Measurements from ENCODE around the gene TRIO.
A peak's percentile ranks its signal among the peaks of the same experiment; 100 is the strongest.

TRIO gene

GRCh38 chr5:14407746-14408175 lies 264.6 kb downstream of the TRIO start:
- H3K36me3 ChIP-seq: peaks cover 99% of the 10 kb centered on the region
- H3K27ac ChIP-seq: no peak overlapping the region

GRCh38 chr5:14408969-14409586 lies 265.9 kb downstream of the TRIO start:
- H3K27ac ChIP-seq: no peak overlapping the region
- no peak overlapping the region for H3K9ac ChIP-seq

More at GRCh38 chr5:14407746-14408175, 264.6 kb downstream of the TRIO start:
- Histone ChIP-seq H3K9me3 (no peaks in the 10 kb centered on the region), H3K27me3 (no peaks in the 10 kb centered on the region), H3K4me1 (peaks cover 17% of the 10 kb centered on the region), H3K4me3 (no peak overlapping the region), H4K20me1 (peaks cover 16% of the 10 kb centered on the region; the same call in 1 of the 2 replicates), H3K4me2 (no peak overlapping the region), H3K9ac (no peak overlapping the region)
- no peak for TF ChIP-seq Cebpa-rat (IDR thresholded peaks at IDR 0.05)

DNA sequence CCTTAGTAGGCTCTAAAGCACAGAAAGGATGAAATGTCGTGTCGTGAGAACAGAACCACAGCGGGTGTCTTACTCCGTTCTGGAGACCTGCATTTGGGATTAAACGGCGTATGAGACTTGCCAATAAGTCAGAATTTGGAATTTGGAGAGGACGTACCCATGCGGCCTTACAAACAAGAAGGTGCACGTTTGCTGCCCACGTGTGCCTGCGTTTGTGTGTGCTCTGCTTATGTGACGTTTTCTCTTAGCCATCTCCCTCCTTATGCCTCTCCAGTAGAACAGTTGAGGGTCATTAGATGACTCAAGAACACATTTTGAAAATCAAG lies 266.9 kb downstream of the TRIO start:
- Histone ChIP-seq H3K4me3 (no peak overlapping the region), H3K9me3 (no peaks in the 10 kb centered on the region), H3K27me3 (no peaks in the 10 kb centered on the region), H3K9ac (no peak overlapping the region), H3K4me2 (no peak overlapping the region), H3K4me1 (peaks cover 39% of the 10 kb centered on the region), H3K36me3 (peaks cover 88% of the 10 kb centered on the region), H4K20me1 (peaks cover 20% of the 10 kb centered on the region; the same call in 1 of the 2 replicates), H3K27ac (no peak overlapping the region)
- TF ChIP-seq Cebpa-rat (IDR thresholded peaks at IDR 0.05): no peak

More at GRCh38 chr5:14408969-14409586, 265.9 kb downstream of the TRIO start:
- Histone ChIP-seq H3K9me3 (no peaks in the 10 kb centered on the region), H3K4me2 (no peak overlapping the region), H3K36me3 (peaks cover 91% of the 10 kb centered on the region), H3K4me1 (peaks cover 30% of the 10 kb centered on the region), H3K4me3 (no peak overlapping the region), H3K27me3 (no peaks in the 10 kb centered on the region), H4K20me1 (peaks cover 22% of the 10 kb centered on the region; the same call in 1 of the 2 replicates)
- no peak for TF ChIP-seq Cebpa-rat (IDR thresholded peaks at IDR 0.05)

DNA sequence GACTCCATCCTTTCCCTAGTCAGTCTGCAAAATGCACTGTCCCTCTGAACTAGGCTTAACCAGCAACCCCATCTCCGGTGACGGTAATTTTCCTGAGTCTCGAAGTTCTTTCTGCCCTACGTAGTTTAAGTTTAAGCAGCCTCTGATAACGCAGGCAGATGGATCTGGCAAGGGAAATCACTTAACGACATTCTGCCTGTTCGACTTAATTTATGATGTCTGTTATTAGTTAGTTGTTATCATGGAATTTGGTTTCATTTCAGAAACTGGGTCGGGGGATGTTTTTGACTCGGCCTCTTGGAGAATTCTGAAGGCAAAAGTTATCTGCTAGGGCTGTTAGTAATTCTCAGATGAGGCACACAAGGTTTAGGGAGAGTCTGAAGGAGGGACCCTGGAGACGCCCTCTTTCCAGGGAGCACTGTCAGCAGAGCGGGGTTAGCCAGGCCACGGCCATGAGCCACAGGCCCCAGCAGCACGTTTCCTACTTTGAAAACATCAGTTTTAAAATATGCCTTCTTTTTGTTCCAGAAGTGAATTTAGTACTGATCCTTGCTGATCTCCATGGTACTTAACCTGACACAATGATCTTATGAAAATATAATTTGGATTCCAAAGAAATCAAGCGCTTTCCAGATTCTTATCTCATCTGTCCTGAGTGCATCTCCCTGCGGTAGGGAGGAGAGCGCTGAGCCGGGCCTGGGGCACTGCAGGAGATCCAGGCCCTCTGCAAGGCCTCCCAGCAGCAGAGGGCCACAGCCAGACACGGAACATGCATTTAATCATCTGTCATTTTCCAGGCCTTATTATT lies 267.5 kb downstream of the TRIO start:
- Histone ChIP-seq H3K4me1 (peaks cover 45% of the 10 kb centered on the region), H3K27me3 (no peaks in the 10 kb centered on the region), H3K36me3 (peaks cover 84% of the 10 kb centered on the region), H3K9ac (no peak overlapping the region), H3K9me3 (no peaks in the 10 kb centered on the region), H3K27ac (0 out of 2 replicates have a peak overlapping the region, but pooled peaks have one; percentile 0), H3K4me3 (no peak overlapping the region), H3K4me2 (no peak overlapping the region), H4K20me1 (peaks cover 14% of the 10 kb centered on the region; the same call in 1 of the 2 replicates)
- TF ChIP-seq Cebpa-rat (IDR thresholded peaks at IDR 0.05): no peak

- TF ChIP-seq Cebpa-rat (IDR thresholded peaks at IDR 0.05): no peak
- 0 out of 2 replicates have a peak overlapping the region, but pooled peaks have one; percentile 2 for H3K27ac ChIP-seq
- H3K9me3 ChIP-seq: no peaks in the 10 kb centered on the region
- peaks cover 77% of the 10 kb centered on the region for H3K36me3 ChIP-seq
- H4K20me1 ChIP-seq: peaks cover 13% of the 10 kb centered on the region; the same call in 1 of the 2 replicates
- no peak overlapping the region for H3K4me2 ChIP-seq
- H3K4me1 ChIP-seq: peaks cover 51% of the 10 kb centered on the region
- no peak overlapping the region for H3K4me3 ChIP-seq
- no peak overlapping the region for H3K9ac ChIP-seq
- no peaks in the 10 kb centered on the region for H3K27me3 ChIP-seq
Measured at GRCh38 chr5:14411216-14411615, 268.1 kb downstream of the TRIO start.

- no peaks in the 10 kb centered on the region for H3K9me3 ChIP-seq
- peaks cover 72% of the 10 kb centered on the region for H3K4me1 ChIP-seq
- peaks cover 29% of the 10 kb centered on the region; the same call in 1 of the 2 replicates for H4K20me1 ChIP-seq
- TF ChIP-seq Cebpa-rat (IDR thresholded peaks at IDR 0.05): no peak
- H3K4me2 ChIP-seq: peak overlapping the region; percentile 80
- 0 out of 2 replicates have a peak overlapping the region, but pooled peaks have one; percentile 15 for H3K4me3 ChIP-seq
- peaks cover 74% of the 10 kb centered on the region for H3K36me3 ChIP-seq
- peak overlapping the region; percentile 45; the same call in 1 of the 2 replicates for H3K9ac ChIP-seq
- H3K27ac ChIP-seq: peak overlapping the region; percentile 65
- no peaks in the 10 kb centered on the region for H3K27me3 ChIP-seq
Measured at GRCh38 chr5:14413331-14413750, 270.2 kb downstream of the TRIO start.

- TF ChIP-seq Cebpa-rat (IDR thresholded peaks at IDR 0.05): no peak
- H3K4me3 ChIP-seq: 0 out of 2 replicates have a peak overlapping the region, but pooled peaks have one; percentile 15
- peaks cover 79% of the 10 kb centered on the region for H3K4me1 ChIP-seq
- peak overlapping the region; percentile 45; the same call in 1 of the 2 replicates for H3K9ac ChIP-seq
- H4K20me1 ChIP-seq: peaks cover 36% of the 10 kb centered on the region; the same call in 1 of the 2 replicates
- no peaks in the 10 kb centered on the region for H3K9me3 ChIP-seq
- peak overlapping the region; percentile 65 for H3K27ac ChIP-seq
- no peaks in the 10 kb centered on the region for H3K27me3 ChIP-seq
- peaks cover 74% of the 10 kb centered on the region for H3K36me3 ChIP-seq
- peak overlapping the region; percentile 80 for H3K4me2 ChIP-seq
Measured at GRCh38 chr5:14414007-14414406, 270.9 kb downstream of the TRIO start.

GRCh38 chr5:14414656-14415023 lies 271.5 kb downstream of the TRIO start:
- H4K20me1 ChIP-seq: peaks cover 39% of the 10 kb centered on the region; the same call in 1 of the 2 replicates
- H3K4me1 ChIP-seq: peaks cover 85% of the 10 kb centered on the region
- TF ChIP-seq Cebpa-rat (IDR thresholded peaks at IDR 0.05): no peak
- H3K36me3 ChIP-seq: peaks cover 74% of the 10 kb centered on the region
- peak overlapping the region; percentile 65 for H3K27ac ChIP-seq
- no peaks in the 10 kb centered on the region for H3K27me3 ChIP-seq
- H3K4me2 ChIP-seq: peak overlapping the region; percentile 80
- H3K9me3 ChIP-seq: no peaks in the 10 kb centered on the region
- H3K9ac ChIP-seq: peak overlapping the region; percentile 45
- H3K4me3 ChIP-seq: no peak overlapping the region

DNA sequence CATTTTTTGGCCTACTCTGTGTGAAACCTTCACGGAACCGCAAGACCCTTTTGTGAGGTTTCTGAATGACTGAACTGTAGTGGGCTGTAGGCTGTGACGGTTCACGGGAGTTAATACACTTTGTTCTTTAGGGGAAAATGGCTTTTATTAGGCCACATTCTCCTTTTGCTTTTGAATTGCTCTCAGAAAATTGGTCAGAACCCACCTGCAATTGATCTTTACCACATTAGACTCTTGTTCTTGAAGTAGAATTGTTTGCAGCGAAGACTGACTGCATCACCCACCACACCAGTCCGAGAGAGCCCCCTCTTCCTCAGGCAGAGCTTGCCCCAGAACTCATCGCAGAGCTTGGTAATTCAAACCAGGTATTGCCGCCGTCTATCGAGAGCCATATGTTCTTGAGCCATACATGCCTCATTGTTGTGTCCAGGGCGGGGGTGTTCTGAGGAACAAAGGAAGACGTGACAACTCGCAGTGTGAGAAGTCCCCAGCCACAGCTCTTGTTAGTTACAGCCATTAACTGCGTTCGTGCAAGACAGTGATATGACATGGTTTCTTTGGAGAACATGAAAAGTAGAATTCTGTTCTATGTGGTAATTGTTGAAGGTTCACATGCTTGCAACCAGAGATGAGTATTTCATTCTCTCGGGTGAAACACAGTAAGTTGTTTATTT lies 272.0 kb downstream of the TRIO start:
- H3K9me3 ChIP-seq: no peaks in the 10 kb centered on the region
- H3K27me3 ChIP-seq: no peaks in the 10 kb centered on the region
- H3K9ac ChIP-seq: peak overlapping the region; percentile 45
- H3K36me3 ChIP-seq: peaks cover 74% of the 10 kb centered on the region
- peak overlapping the region; percentile 65 for H3K27ac ChIP-seq
- peak overlapping the region; percentile 80 for H3K4me2 ChIP-seq
- TF ChIP-seq Cebpa-rat (IDR thresholded peaks at IDR 0.05): no peak
- H3K4me1 ChIP-seq: peaks cover 91% of the 10 kb centered on the region
- H4K20me1 ChIP-seq: peaks cover 39% of the 10 kb centered on the region; the same call in 1 of the 2 replicates
- H3K4me3 ChIP-seq: no peak overlapping the region

All from BLaER1 (cell line).